ENCODE measurements around the gene NCOA1. TPM values are rescaled to one million over a fixed set of nuclear protein-coding genes. Genes with fewer than 3 reads are reported as not detected.

The NCOA1 gene
- polyA plus RNA-seq, 1 of the 3 experiments (the other 2 are of a cell fraction), result 10.7 TPM

- WGBS (ENCODE audit: low lambda C conversion rate), result 98% methylated on average over 6 of the region's 6 CpGs
- POLR2A ChIA-PET, result no interaction called here
Measured at GRCh38 chr2:24505534-24506275, 14.7 kb downstream of the NCOA1 start.

More at GRCh38 chr2:24505534-24506275, 14.7 kb downstream of the NCOA1 start:
- H2AFZ ChIP-seq (ENCODE audit: low read depth), result no peak overlapping the region
- DNase-seq, result no peak
- no peaks in the 10 kb centered on the region for H3F3A ChIP-seq (replicated peaks; ENCODE audit: insufficient read depth)
- no peaks in the 10 kb centered on the region; a peak in 1 of 4 replicates for H3K4me1 ChIP-seq (ENCODE audit: control insufficient read depth in 1 of 2, insufficient read depth in 2 of 2, low read depth in 1 of 2, low read length in 1 of 2)
- CTCF ChIA-PET, result interaction anchor here (0.9 to 1.5 kb wide), 4 partner anchors 12 to 443 kb away, joined by 3 to 6 read pairs (median 3); no protein-coding TSS in a partner anchor
- no peaks in the 10 kb centered on the region; the same call in 1 of the 2 replicates for H4K20me1 ChIP-seq (ENCODE audit: insufficient read depth)
- no peak overlapping the region for H3K9ac ChIP-seq
- no peak for TF ChIP-seq RCOR1 (IDR thresholded peaks at IDR 0.05; ENCODE audit: low read length)
- TF ChIP-seq TEAD4 (IDR thresholded peaks at IDR 0.05; ENCODE audit: borderline replicate concordance, insufficient read depth), result no peak
- no peak for TF ChIP-seq CTCF (IDR thresholded peaks at IDR 0.05)
- TF ChIP-seq MXI1 (IDR thresholded peaks at IDR 0.05; ENCODE audit: low read depth, low read length), result no peak
- no peak for TF ChIP-seq REST (IDR thresholded peaks at IDR 0.05; ENCODE audit: low read depth, low read length)
- TF ChIP-seq SMC3 (IDR thresholded peaks at IDR 0.05; ENCODE audit: low read depth, low read length), result no peak
- no peak for TF ChIP-seq RXRA (IDR thresholded peaks at IDR 0.05; ENCODE audit: borderline replicate concordance, low read depth)
- H3K36me3 ChIP-seq (replicated peaks in 1 of 2; ENCODE audit: control insufficient read depth in 1 of 2, insufficient read depth in 2 of 2, low read length in 1 of 2), result no peaks in the 10 kb centered on the region
- no peak overlapping the region for H3K4me3 ChIP-seq (ENCODE audit: low read depth in 2 of 2, low read length in 1 of 2)
- no peaks in the 10 kb centered on the region for H3K9me3 ChIP-seq
- no peaks in the 10 kb centered on the region for H3K9me2 ChIP-seq
- no peak overlapping the region for H3K27ac ChIP-seq (ENCODE audit: low read depth in 2 of 2, low read length in 1 of 2)
- peaks cover 76% of the 10 kb centered on the region for H3K79me2 ChIP-seq (ENCODE audit: insufficient read depth)
- H3K27me3 ChIP-seq (ENCODE audit: insufficient read depth), result no peaks in the 10 kb centered on the region
- no peak overlapping the region for H3K4me2 ChIP-seq
